ENCODE data around the gene ASB1. TPM values are rescaled to one million over a fixed set of nuclear protein-coding genes. Genes with fewer than 3 reads are reported as not detected.
"Not testable (repeated sequence)": the region's sequence is repeated elsewhere in the genome, so short reads cannot be mapped to it uniquely, and the experiment has no call there.

Gene ASB1
- total RNA-seq, 1 donor from 2014 or later: 33.9 TPM

DNA sequence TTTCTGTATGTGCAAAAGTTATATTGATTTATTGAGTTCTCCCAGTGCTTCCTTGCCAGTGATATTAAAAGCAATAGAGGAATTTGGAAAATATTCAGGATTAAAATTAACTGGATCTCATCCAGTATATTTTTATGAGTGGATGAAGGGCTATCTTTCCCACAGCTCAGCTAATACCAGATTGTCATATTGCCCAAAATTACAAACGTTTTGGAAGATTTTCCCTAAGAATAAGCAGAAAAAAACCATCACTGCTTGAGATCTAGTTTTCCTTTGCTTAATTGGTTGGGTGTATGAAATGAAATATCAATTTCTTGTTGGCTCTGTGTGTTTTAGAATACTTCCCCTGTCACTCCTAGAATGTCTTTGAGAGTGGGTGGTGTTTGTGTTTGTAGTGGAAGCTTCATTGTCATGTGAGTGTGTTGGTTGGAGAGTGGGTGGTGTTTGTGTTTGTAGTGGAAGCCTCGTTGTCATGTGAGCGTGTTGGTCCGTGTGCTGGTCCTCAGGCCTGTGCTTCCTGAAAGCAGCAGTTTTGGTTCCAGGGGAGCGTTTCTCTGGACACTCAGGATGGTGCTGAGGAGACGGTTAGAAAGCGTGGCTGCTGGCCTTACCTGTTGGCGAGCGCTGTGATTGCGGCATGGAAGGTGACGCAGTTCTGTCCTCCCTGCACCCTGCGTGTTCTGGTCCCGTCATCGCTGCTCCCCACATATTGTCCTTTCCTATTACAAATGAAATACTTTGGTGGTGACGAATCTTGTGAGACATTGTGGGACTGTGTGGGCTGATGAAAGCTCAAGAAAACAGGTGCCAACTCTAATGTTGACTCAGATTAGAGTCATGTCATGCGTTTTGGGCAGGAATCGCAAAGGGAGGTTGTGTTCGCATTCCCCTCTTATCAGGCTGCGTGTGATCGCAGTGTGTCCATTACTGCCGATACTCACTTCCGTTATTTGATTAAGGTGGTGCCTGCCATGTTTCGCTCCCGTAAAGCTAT, 12.4 kb downstream of the ASB1 start:
- no peaks in the 10 kb centered on the region for H3K27me3 Mint-ChIP-seq
- DNase-seq: no peak
- H3K4me1 Mint-ChIP-seq: peaks cover 25% of the 10 kb centered on the region
- H3K27ac Mint-ChIP-seq: peak overlapping the region; percentile 81
- H3K9me3 Mint-ChIP-seq: no peaks in the 10 kb centered on the region
- intact Hi-C loops (cut with micrococcal nuclease): loop anchor here (1.0 kb wide), 1 partner anchor 12 kb away; no protein-coding TSS in a partner anchor
- H3K36me3 Mint-ChIP-seq (ENCODE audit: low read depth): peaks cover 59% of the 10 kb centered on the region
- H3K4me3 Mint-ChIP-seq: peak overlapping the region; percentile 25

DNA sequence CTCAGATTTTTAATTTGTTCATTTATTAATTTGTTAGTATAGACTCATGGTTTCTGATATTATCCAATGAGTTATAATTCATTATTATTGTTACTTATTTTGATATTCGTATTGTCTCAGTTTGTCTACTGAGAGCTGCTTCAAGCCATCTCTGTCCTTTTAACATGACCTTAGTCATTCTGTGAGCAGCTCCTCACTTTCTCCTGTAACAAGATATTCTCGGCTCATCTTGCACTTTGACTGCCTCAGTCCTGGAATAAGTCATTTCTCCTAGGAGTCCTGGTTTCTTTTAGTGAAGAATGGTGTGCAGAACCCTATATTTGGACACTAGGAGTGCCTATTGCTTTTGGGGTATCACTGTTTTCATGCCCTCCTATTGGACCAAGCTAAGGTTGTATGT, 13.2 kb downstream of the ASB1 start:
- peak overlapping the region; percentile 21 for H3K27ac Mint-ChIP-seq
- no peaks in the 10 kb centered on the region for H3K9me3 Mint-ChIP-seq
- no peak for DNase-seq
- peaks cover 60% of the 10 kb centered on the region for H3K36me3 Mint-ChIP-seq (ENCODE audit: low read depth)
- H3K27me3 Mint-ChIP-seq: no peaks in the 10 kb centered on the region
- intact Hi-C loops (cut with micrococcal nuclease): loop anchor here (1.0 kb wide), 1 partner anchor 13 kb away; no protein-coding TSS in a partner anchor
- no peak overlapping the region for H3K4me3 Mint-ChIP-seq
- H3K4me1 Mint-ChIP-seq: peaks cover 23% of the 10 kb centered on the region

- peaks cover 23% of the 10 kb centered on the region for H3K4me1 Mint-ChIP-seq
- peak overlapping the region; percentile 45 for H3K27ac Mint-ChIP-seq
- DNase-seq: no peak
Measured at GRCh38 chr2:238440331-238440730, 13.6 kb downstream of the ASB1 start.

GRCh38 chr2:238440767-238441166, 14.0 kb downstream of the ASB1 start:
- no peak for DNase-seq
- H3K27me3 Mint-ChIP-seq: no peaks in the 10 kb centered on the region
- H3K4me3 Mint-ChIP-seq: no peak overlapping the region
- peaks cover 67% of the 10 kb centered on the region for H3K36me3 Mint-ChIP-seq (ENCODE audit: low read depth)
- peaks cover 23% of the 10 kb centered on the region for H3K4me1 Mint-ChIP-seq
- H3K9me3 Mint-ChIP-seq: no peaks in the 10 kb centered on the region
- no peak overlapping the region for H3K27ac Mint-ChIP-seq
- intact Hi-C loops (cut with micrococcal nuclease): no loop called here

More at GRCh38 chr2:238440331-238440730, 13.6 kb downstream of the ASB1 start:
- no peaks in the 10 kb centered on the region for H3K27me3 Mint-ChIP-seq
- H3K9me3 Mint-ChIP-seq: no peaks in the 10 kb centered on the region
- no peak overlapping the region for H3K4me3 Mint-ChIP-seq
- intact Hi-C loops (cut with micrococcal nuclease): no loop called here
- H3K36me3 Mint-ChIP-seq (ENCODE audit: low read depth): peaks cover 64% of the 10 kb centered on the region

DNA sequence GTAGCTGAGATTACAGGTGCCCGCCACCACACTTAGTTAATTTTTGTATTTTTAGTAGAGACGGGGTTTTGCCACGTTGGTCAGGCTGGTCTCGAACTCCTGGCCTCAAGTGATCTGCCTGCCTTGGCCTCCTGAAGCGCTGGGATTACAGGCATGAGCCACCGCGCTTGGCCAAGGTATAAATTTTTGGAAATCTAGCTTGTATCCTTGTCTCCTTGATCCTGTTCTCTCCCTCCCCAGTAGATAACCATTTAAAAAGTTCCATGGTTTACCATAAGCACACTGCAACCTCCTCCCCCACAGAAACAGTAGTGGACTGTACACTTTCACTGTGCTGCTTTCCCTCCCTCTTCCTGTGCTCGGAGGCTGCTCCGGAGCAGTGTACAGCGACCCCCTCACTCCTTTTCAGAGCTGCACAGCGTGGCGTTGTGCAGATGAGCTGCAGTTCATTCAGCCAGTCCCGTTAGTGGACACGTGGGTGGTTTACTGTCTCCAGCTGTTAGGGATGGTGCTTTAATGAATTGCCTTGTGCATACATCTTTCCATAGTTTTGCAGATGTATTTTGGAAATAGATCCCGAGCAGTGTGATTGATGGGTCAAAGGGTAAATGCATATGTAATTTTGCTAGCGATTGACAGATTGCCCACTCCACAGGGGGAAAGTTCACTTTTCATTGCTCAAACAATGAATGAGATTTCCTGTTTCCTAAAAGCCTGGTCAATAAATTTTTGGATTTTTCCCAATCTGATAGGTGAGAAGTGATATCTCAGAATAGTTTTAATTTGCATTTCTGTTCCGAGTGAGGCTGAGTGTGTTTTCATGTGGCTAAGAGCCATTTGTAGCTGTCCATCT, 14.8 kb downstream of the ASB1 start:
- Mint-ChIP-seq H3K9me3 (no peaks in the 10 kb centered on the region), H3K4me1 (peaks cover 23% of the 10 kb centered on the region), H3K27me3 (no peaks in the 10 kb centered on the region), H3K36me3 (ENCODE audit: low read depth) (peaks cover 69% of the 10 kb centered on the region), H3K27ac (no peak overlapping the region), H3K4me3 (no peak overlapping the region)
- intact Hi-C loops (cut with micrococcal nuclease): no loop called here
- DNase-seq: no peak

DNA sequence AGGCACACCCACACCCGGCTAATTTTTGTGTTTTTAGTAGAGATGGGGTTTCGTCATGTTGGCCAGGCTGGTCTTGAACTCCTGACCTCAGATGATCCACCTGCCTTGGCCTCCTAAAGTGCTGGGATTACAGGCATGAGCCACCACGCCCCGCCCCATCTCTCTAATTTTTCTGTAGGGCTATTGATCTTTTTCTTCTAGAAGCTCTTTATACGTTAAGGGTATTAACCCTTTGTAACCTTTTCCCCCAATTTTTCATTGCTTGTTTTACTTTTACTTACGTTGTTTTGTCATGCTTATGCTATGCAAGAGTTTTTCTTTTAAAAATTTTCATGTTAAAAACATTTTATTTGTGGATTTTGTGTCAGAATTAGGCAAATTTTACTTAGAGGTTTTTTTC, 15.5 kb downstream of the ASB1 start:
- H3K36me3 Mint-ChIP-seq (ENCODE audit: low read depth): peaks cover 71% of the 10 kb centered on the region
- H3K27me3 Mint-ChIP-seq; H3K27ac Mint-ChIP-seq; DNase-seq; intact Hi-C loops (cut with micrococcal nuclease); H3K4me3 Mint-ChIP-seq; H3K9me3 Mint-ChIP-seq: not testable (repeated sequence)
- peaks cover 21% of the 10 kb centered on the region for H3K4me1 Mint-ChIP-seq

GRCh38 chr2:238444242-238444641, 17.5 kb downstream of the ASB1 start:
- intact Hi-C loops (cut with micrococcal nuclease): no loop called here
- H3K9me3 Mint-ChIP-seq: no peaks in the 10 kb centered on the region
- peaks cover 13% of the 10 kb centered on the region for H3K4me1 Mint-ChIP-seq
- no peak overlapping the region for H3K4me3 Mint-ChIP-seq
- no peak for DNase-seq
- no peaks in the 10 kb centered on the region for H3K27me3 Mint-ChIP-seq
- peaks cover 59% of the 10 kb centered on the region for H3K36me3 Mint-ChIP-seq (ENCODE audit: low read depth)
- peak overlapping the region; percentile 7 for H3K27ac Mint-ChIP-seq

- H3K27me3 Mint-ChIP-seq: no peaks in the 10 kb centered on the region
- no peaks in the 10 kb centered on the region for H3K4me1 Mint-ChIP-seq
- H3K36me3 Mint-ChIP-seq (ENCODE audit: low read depth): peaks cover 52% of the 10 kb centered on the region
- H3K4me3 Mint-ChIP-seq: no peak overlapping the region
- DNase-seq: no peak
- H3K9me3 Mint-ChIP-seq: no peaks in the 10 kb centered on the region
- H3K27ac Mint-ChIP-seq: no peak overlapping the region
- intact Hi-C loops (cut with micrococcal nuclease): no loop called here
Measured at GRCh38 chr2:238445409-238446190, 18.9 kb downstream of the ASB1 start.

DNA sequence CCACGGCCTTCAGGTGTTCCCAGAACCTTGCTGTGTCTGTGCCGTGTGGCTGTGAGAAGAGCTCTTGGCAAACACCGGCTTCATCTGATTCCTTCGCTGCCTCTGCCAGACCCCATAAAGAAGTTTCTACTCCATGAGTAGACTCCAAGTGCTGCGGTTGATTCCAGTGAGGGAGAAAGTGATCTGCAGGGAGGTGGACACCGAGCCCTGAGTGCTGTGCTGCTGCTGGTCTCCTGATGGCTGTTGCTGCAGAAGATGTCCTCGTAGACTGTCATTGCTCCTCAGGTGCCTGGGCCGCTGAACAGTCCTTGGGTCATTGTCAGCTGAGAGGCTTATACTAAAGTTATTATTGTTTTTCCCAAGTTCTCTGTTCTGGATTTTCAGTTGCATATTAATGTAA, 19.6 kb downstream of the ASB1 start:
- no peak overlapping the region for H3K4me3 Mint-ChIP-seq
- H3K36me3 Mint-ChIP-seq (ENCODE audit: low read depth): peaks cover 52% of the 10 kb centered on the region
- intact Hi-C loops (cut with micrococcal nuclease): no loop called here
- no peak for DNase-seq
- no peak overlapping the region for H3K27ac Mint-ChIP-seq
- no peaks in the 10 kb centered on the region for H3K4me1 Mint-ChIP-seq
- H3K9me3 Mint-ChIP-seq: no peaks in the 10 kb centered on the region
- no peaks in the 10 kb centered on the region for H3K27me3 Mint-ChIP-seq

DNA sequence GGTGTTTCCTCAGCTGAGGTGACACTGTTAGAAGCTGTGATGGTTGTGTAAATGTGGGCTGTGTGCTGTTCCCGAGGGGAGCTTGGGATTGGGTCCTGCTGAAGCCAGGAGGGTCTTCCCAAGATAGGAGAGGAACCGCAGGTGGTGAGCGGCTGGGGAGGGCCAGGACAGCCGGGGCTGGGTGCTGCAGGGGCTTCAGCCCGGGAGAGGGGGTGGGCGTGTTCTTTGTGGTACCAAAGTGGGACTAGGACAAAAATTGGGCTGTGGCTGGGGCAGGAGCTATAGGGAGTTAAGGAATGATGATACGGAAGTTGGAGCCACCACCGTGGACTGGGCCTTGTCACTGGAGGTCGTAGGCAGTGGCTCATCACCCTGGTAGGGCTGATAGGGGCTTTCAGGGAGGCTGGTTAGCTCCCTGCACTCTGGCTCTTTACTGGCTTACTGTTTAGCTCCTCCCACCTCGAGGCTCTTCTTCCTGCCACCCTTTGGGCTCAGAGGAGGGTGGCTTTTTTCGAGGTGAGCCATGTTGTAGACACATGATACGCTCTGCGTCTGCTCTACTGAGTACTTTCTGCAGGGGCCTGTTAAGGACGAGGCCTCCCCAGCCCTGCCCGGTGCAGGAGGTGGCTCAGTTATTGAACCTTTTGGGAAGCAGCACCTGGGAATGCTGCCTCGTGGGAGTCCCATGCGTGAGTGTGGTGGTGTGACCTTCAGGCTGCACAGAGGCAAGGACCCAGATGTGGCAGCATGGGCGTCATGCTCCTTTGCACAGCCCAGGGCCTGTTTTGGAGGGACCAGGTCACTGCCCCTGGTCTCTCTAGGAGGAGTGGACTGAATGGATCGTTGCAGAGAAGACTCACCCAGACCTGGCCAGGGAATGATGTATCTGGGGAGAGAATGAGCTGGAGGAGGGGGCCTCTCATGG, 21.6 kb downstream of the ASB1 start:
- Mint-ChIP-seq H3K9me3 (no peaks in the 10 kb centered on the region), H3K27ac (peak overlapping the region; percentile 46), H3K4me3 (no peak overlapping the region), H3K4me1 (no peaks in the 10 kb centered on the region), H3K27me3 (no peaks in the 10 kb centered on the region), H3K36me3 (ENCODE audit: low read depth) (peaks cover 58% of the 10 kb centered on the region)
- no peak for DNase-seq
- intact Hi-C loops (cut with micrococcal nuclease): no loop called here

- Mint-ChIP-seq H3K27me3 (no peaks in the 10 kb centered on the region), H3K36me3 (ENCODE audit: low read depth) (peaks cover 54% of the 10 kb centered on the region), H3K27ac (no peak overlapping the region), H3K4me3 (no peak overlapping the region), H3K4me1 (no peaks in the 10 kb centered on the region), H3K9me3 (no peaks in the 10 kb centered on the region)
- intact Hi-C loops (cut with micrococcal nuclease): no loop called here
- no peak for DNase-seq
Measured at GRCh38 chr2:238449241-238449640, 22.5 kb downstream of the ASB1 start.

- intact Hi-C loops (cut with micrococcal nuclease): no loop called here
- Mint-ChIP-seq H3K9me3 (no peaks in the 10 kb centered on the region), H3K4me1 (no peaks in the 10 kb centered on the region), H3K4me3 (no peak overlapping the region), H3K27me3 (no peaks in the 10 kb centered on the region), H3K36me3 (ENCODE audit: low read depth) (peaks cover 47% of the 10 kb centered on the region), H3K27ac (no peak overlapping the region)
- DNase-seq: no peak
Measured at GRCh38 chr2:238449909-238450417, 23.2 kb downstream of the ASB1 start.

Measured in activated CD4-positive, alpha-beta T cell treated with anti-CD3 and anti-CD28 coated beads, Interleukin-2, amount 10 ng/mL, durations not matched to agents 24 days and 14 days (primary cell).